ENCODE results near the gene GALK2. TPM values are rescaled to one million over a fixed set of nuclear protein-coding genes. Genes with fewer than 3 reads are reported as not detected.
A peak's percentile ranks its signal among the peaks of the same experiment; 100 is the strongest.

Gene GALK2
- total and polyA plus RNA-seq, 2 of the 8 experiments (the other 6 are each of a cell fraction or from before 2014, with no cell fraction given) = 8.7 to 16.1 TPM

DNA sequence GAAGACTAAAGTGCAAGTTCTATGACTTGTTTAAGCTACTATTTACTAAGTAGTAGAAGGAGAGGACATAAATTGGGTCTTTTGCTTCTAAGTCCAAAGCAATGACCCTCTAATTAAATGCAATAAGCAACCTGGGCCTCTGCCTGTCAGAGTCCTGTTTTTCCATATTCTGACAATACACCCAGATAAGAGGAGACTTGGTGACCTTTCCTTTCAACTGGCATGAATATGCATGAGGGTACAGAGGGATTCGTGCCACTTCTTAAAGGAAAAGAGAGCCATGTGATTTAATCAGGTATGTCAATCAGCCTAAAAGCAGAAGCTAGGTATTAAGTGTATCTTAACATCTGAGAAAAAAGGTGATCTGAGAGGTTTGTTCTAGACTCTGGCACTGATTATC, 202.3 kb downstream of the GALK2 start:
- ChIA-PET POLR2A (ENCODE audit: partially characterized antibody) (interaction anchor here (2.0 kb wide), 1 partner anchor 23 kb away, joined by 4 read pairs; no protein-coding TSS in a partner anchor), CTCF (ENCODE audit: partially characterized antibody) (interaction anchor here (0.9 to 1.3 kb wide), 2 partner anchors 11 to 50 kb away, joined by 3 to 8 read pairs; partner anchors contain the start of gene FGF7)
- H3K14ac ChIP-seq (ENCODE audit: insufficient read length) = no peak overlapping the region
- WGBS, 2 experiments (ENCODE audit: extremely low coverage in 1 of 2, insufficient coverage in 1 of 2, insufficient read length in 1 of 2, insufficient replicate concordance in 2 of 2, low coverage in 1 of 2, low lambda C conversion rate in 2 of 2, missing lambda C conversion rate in 1 of 2) = 24% methylated on average over 1 of the region's 1 CpG; no CpG with 5 or more reads in 1 of the 2 experiments
- no peak overlapping the region for H3K9ac ChIP-seq (replicated peaks in 1 of 4; ENCODE audit: extremely low read depth in 1 of 4, low read depth in 3 of 4, low read length in 3 of 4)
- no peaks in the 10 kb centered on the region for H4K20me1 ChIP-seq (replicated peaks in 1 of 2; ENCODE audit: control insufficient read depth in 1 of 2, insufficient read depth in 2 of 2, low read length in 2 of 2)
- no peak overlapping the region for H3K18ac ChIP-seq (ENCODE audit: extremely low read depth, low read length)
- H2AFZ ChIP-seq (ENCODE audit: low read length) = no peak overlapping the region
- no peak overlapping the region for H2BK12ac ChIP-seq (ENCODE audit: low read depth, low read length)
- H3K23me2 ChIP-seq (ENCODE audit: low read depth, low read length) = no peaks in the 10 kb centered on the region
- no peak overlapping the region for H2BK5ac ChIP-seq (ENCODE audit: low read depth, low read length)
- no peaks in the 10 kb centered on the region for H3K36me3 ChIP-seq (ENCODE audit: control insufficient read depth in 2 of 4, insufficient read depth in 4 of 4, low read length in 3 of 4)
- FAIRE-seq (no peak), DNase-seq (ENCODE audit: low read depth in 1 of 2, low spot score in 2 of 2) (no peak)
- H3K56ac ChIP-seq (replicated peaks; ENCODE audit: insufficient read length, low read depth, low read length) = no peak overlapping the region
- H3K4me1 ChIP-seq (replicated peaks in 1 of 4; ENCODE audit: control insufficient read depth in 3 of 4, insufficient read depth in 4 of 4, low read length in 3 of 4) = peaks cover 0 to 2% (median 1%) of the 10 kb centered on the region in 4 experiments; a peak in 3 of 7 replicates
- H4K91ac ChIP-seq (replicated peaks; ENCODE audit: insufficient read length, low read length) = no peak overlapping the region
- H3K4me2 ChIP-seq (ENCODE audit: insufficient read depth in 1 of 2, low read depth in 2 of 2, low read length in 2 of 2) = no peak overlapping the region; a peak in 1 of 4 replicates
- no peaks in the 10 kb centered on the region for H3K27me3 ChIP-seq (replicated peaks in 1 of 4; ENCODE audit: control insufficient read depth in 3 of 4, extremely low read depth in 1 of 4, insufficient read depth in 3 of 4, low read length in 3 of 4)
- H3K4me3 ChIP-seq (ENCODE audit: extremely low read depth in 1 of 4, insufficient read depth in 2 of 4, low read depth in 3 of 4, low read length in 4 of 4) = no peak overlapping the region
- no peak overlapping the region for H3K27ac ChIP-seq (ENCODE audit: low read depth, low read length)
- H3K4ac ChIP-seq (replicated peaks; ENCODE audit: insufficient read length, low read depth, low read length) = no peak overlapping the region
- H2BK20ac ChIP-seq (ENCODE audit: low read length) = no peak overlapping the region
- H2BK120ac ChIP-seq (replicated peaks; ENCODE audit: low read depth, low read length) = no peak overlapping the region
- H3K79me2 ChIP-seq (ENCODE audit: control insufficient read depth in 1 of 2, insufficient read depth in 2 of 2, low read length in 2 of 2) = no peaks in the 10 kb centered on the region
- H3K9me3 ChIP-seq (ENCODE audit: insufficient read depth in 2 of 2, low read depth in 1 of 2, low read length in 1 of 2) = no peaks in the 10 kb centered on the region
- H2BK15ac ChIP-seq (ENCODE audit: low read length) = no peak overlapping the region
- no peak overlapping the region for H4K5ac ChIP-seq (ENCODE audit: insufficient read length, low read depth, low read length)
- no peak overlapping the region for H3K23ac ChIP-seq (ENCODE audit: insufficient read length)
- no peaks in the 10 kb centered on the region for H3K79me1 ChIP-seq (ENCODE audit: low read depth, low read length)
- H4K8ac ChIP-seq (ENCODE audit: extremely low read depth, insufficient read depth, low read length) = no peak overlapping the region
- H2AK5ac ChIP-seq (ENCODE audit: low read depth, low read length) = no peak overlapping the region
- TF ChIP-seq POU5F1 (IDR thresholded peaks at IDR 0.05; ENCODE audit: low read depth, low read length) (peak; percentile 89), HDAC6 (IDR thresholded peaks at IDR 0.05; ENCODE audit: low read depth, low read length) (no peak)

Data from H1 (cell line).